ENCODE results near the gene PRRX2. TPM values are rescaled to one million over a fixed set of nuclear protein-coding genes. Genes with fewer than 3 reads are reported as not detected.

PRRX2 gene
- total RNA-seq, 2 donors from 2014 or later: 3.3 to 6.1 TPM

GRCh38 chr9:129640086-129640870, 25.2 kb upstream of the PRRX2 start:
- no peak for ATAC-seq (replicated peaks in 1 of 2)
- no peak for DNase-seq
- Mint-ChIP-seq H3K27me3 (ENCODE audit: low read depth) (no peaks in the 10 kb centered on the region), H3K4me1 (ENCODE audit: low read depth) (peaks cover 27% of the 10 kb centered on the region), H3K27ac (no peak overlapping the region), H3K36me3 (ENCODE audit: insufficient read depth in 2 of 2) (peaks cover 3 to 6% of the 10 kb centered on the region in 2 donors), H3K4me3 (peak overlapping the region; percentile 88 to 94), H3K9me3 (no peaks in the 10 kb centered on the region)

GRCh38 chr9:129640871-129641749, 24.3 kb upstream of the PRRX2 start:
- H3K27ac Mint-ChIP-seq: peak overlapping the region; percentile 79
- peaks cover 3 to 6% of the 10 kb centered on the region in 2 donors for H3K36me3 Mint-ChIP-seq (ENCODE audit: insufficient read depth in 2 of 2)
- ATAC-seq (replicated peaks in 1 of 2) (peak; percentile 36 to 48), DNase-seq (no peak)
- H3K4me1 Mint-ChIP-seq (ENCODE audit: low read depth): peaks cover 27% of the 10 kb centered on the region
- no peaks in the 10 kb centered on the region for H3K9me3 Mint-ChIP-seq
- peak overlapping the region; percentile 88 to 94 for H3K4me3 Mint-ChIP-seq
- no peaks in the 10 kb centered on the region for H3K27me3 Mint-ChIP-seq (ENCODE audit: low read depth)

DNA sequence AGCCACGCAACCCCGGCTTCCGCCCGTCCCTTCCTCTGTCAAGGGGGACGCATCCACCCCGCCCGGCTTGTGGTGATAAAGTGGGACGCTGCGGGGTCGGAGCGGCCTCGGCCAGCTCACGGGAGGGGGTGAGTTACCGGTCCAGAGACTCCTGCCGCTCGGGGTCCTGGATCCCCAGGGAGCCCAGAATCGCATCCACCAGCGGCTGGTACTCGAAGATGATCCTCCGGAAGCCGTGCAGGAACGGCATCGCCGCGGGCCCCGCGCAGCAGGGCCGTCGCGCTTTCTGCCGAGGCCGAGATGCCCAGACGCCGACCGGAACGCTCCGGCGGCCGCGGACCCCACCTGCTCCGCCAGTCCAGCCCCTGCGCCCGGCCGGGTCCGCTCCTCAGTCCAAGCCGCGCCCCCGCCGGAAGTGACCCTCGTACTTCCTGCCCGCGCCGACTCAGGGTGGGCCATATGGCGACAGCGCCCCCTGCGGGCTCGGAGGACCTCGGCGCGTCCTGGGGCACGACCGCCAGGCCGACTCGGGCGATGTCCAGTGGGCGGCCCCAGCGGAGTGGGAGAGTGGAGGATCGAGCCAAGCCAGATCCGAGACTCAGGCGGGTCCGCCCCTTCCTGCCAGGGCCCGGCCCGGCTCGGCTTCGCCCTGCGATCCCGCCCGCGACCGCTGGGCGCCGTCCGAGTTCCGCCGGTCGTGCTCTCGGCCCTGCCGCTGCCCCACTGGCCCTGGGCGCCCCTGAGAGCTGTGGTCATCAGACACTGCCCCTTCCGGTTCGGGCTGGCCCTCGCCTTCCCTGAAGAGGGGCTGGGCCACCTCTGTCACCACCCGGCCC, 23.5 kb upstream of the PRRX2 start, which contains the start of gene ASB6:
Gene ASB6 (minus strand): TSS at position 402 of the 836 bp plus-strand sequence. CDS start 152 bp downstream, at position 250.
- DNase-seq (peak; percentile 97 to 99), ATAC-seq (replicated peaks in 1 of 2) (peak; percentile 95)
- Mint-ChIP-seq H3K36me3 (ENCODE audit: insufficient read depth in 2 of 2) (peaks cover 3 to 6% of the 10 kb centered on the region in 2 donors), H3K27me3 (ENCODE audit: low read depth) (no peaks in the 10 kb centered on the region), H3K4me1 (ENCODE audit: low read depth) (peaks cover 27% of the 10 kb centered on the region), H3K27ac (peak within 1 kb of the TSS; percentile 82), H3K9me3 (no peaks in the 10 kb centered on the region), H3K4me3 (peak within 1 kb of the TSS; percentile 88 to 94)

GRCh38 chr9:129643706-129644105, 21.7 kb upstream of the PRRX2 start:
- no peaks in the 10 kb centered on the region for H3K36me3 Mint-ChIP-seq (ENCODE audit: insufficient read depth in 2 of 2)
- peaks cover 17% of the 10 kb centered on the region for H3K4me1 Mint-ChIP-seq (ENCODE audit: low read depth)
- no peaks in the 10 kb centered on the region for H3K9me3 Mint-ChIP-seq
- no peak for ATAC-seq (replicated peaks in 1 of 2)
- no peaks in the 10 kb centered on the region for H3K27me3 Mint-ChIP-seq (ENCODE audit: low read depth)
- no peak overlapping the region for H3K27ac Mint-ChIP-seq
- DNase-seq: no peak
- H3K4me3 Mint-ChIP-seq: peak overlapping the region in 1 of 2 donors; percentile 54

GRCh38 chr9:129644365-129644764, 21.1 kb upstream of the PRRX2 start:
- no peak for ATAC-seq (replicated peaks in 1 of 2)
- no peaks in the 10 kb centered on the region for H3K36me3 Mint-ChIP-seq (ENCODE audit: insufficient read depth in 2 of 2)
- H3K4me3 Mint-ChIP-seq: no peak overlapping the region
- peaks cover 16% of the 10 kb centered on the region for H3K4me1 Mint-ChIP-seq (ENCODE audit: low read depth)
- no peak for DNase-seq
- H3K27me3 Mint-ChIP-seq (ENCODE audit: low read depth): no peaks in the 10 kb centered on the region
- H3K9me3 Mint-ChIP-seq: no peaks in the 10 kb centered on the region
- no peak overlapping the region for H3K27ac Mint-ChIP-seq

GRCh38 chr9:129644902-129645301, 20.5 kb upstream of the PRRX2 start:
- H3K4me1 Mint-ChIP-seq (ENCODE audit: low read depth): peaks cover 13% of the 10 kb centered on the region
- DNase-seq (no peak), ATAC-seq (replicated peaks in 1 of 2) (no peak)
- H3K4me3 Mint-ChIP-seq: no peak overlapping the region
- no peaks in the 10 kb centered on the region for H3K36me3 Mint-ChIP-seq (ENCODE audit: insufficient read depth in 2 of 2)
- H3K27me3 Mint-ChIP-seq (ENCODE audit: low read depth): no peaks in the 10 kb centered on the region
- no peak overlapping the region for H3K27ac Mint-ChIP-seq
- no peaks in the 10 kb centered on the region for H3K9me3 Mint-ChIP-seq

DNA sequence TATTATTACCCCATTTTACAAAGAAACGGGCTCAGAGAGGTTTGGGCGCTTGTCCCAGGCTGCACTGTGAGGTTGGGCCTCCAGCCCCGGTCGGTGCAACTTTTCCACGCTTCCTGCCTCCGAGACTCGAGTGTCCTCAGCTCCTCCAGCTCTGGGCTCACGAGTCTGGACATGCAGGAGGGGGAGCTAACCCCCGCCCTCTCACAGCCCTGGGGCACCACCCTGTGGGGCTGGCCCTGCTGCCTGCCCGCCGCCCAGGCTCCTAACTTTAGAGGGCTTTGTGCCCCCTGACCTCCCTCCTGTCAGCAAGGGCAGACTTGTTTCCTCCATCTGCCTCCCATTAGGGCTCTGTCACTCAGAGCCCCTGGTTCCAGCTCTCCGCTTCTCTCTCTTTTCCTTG, 19.2 kb upstream of the PRRX2 start:
- no peaks in the 10 kb centered on the region for H3K9me3 Mint-ChIP-seq
- no peak overlapping the region for H3K4me3 Mint-ChIP-seq
- peaks cover 3% of the 10 kb centered on the region for H3K4me1 Mint-ChIP-seq (ENCODE audit: low read depth)
- ATAC-seq (replicated peaks in 1 of 2): no peak
- no peaks in the 10 kb centered on the region for H3K36me3 Mint-ChIP-seq (ENCODE audit: insufficient read depth in 2 of 2)
- H3K27me3 Mint-ChIP-seq (ENCODE audit: low read depth): no peaks in the 10 kb centered on the region
- no peak for DNase-seq
- H3K27ac Mint-ChIP-seq: no peak overlapping the region

GRCh38 chr9:129646654-129647053, 18.8 kb upstream of the PRRX2 start:
- DNase-seq (no peak), ATAC-seq (replicated peaks in 1 of 2) (no peak)
- Mint-ChIP-seq H3K27ac (no peak overlapping the region), H3K36me3 (ENCODE audit: insufficient read depth in 2 of 2) (no peaks in the 10 kb centered on the region), H3K9me3 (no peaks in the 10 kb centered on the region), H3K4me1 (ENCODE audit: low read depth) (no peaks in the 10 kb centered on the region), H3K27me3 (ENCODE audit: low read depth) (no peaks in the 10 kb centered on the region), H3K4me3 (no peak overlapping the region)

GRCh38 chr9:129647635-129648034, 17.8 kb upstream of the PRRX2 start:
- Mint-ChIP-seq H3K4me3 (no peak overlapping the region), H3K27me3 (ENCODE audit: low read depth) (no peaks in the 10 kb centered on the region), H3K27ac (no peak overlapping the region), H3K9me3 (no peaks in the 10 kb centered on the region), H3K4me1 (ENCODE audit: low read depth) (no peaks in the 10 kb centered on the region), H3K36me3 (ENCODE audit: insufficient read depth in 2 of 2) (no peaks in the 10 kb centered on the region)
- ATAC-seq (replicated peaks in 1 of 2) (no peak), DNase-seq (no peak)

DNA sequence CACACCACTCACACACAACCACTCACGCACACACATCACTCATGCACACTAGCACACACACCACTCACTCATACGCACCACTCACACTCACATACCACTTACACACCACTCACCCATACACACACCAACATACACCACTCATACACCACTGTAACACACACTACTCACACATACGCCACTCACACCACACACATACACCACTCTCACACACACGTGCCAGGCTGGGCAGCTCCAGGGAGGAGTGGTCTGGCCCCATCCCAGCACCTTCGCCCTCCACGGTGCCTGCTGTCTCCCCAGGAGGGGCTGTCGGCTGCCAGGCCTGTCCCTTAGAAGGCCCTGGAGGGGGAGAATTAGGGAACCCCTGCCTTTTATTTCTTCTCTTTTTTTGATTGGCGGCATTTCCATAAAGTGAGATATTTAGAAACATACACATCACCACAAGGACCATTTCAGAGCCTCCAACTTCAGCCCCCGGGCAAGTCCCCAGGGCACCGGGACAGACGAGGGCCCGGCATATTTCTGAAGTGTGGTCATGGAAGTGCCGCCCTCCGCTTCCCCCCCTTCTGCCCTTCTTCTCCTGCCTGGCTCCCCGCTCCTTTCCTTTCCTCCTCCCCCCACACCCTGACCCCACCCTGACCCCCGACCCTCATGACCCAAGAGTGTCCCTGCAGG, 17.2 kb upstream of the PRRX2 start:
- no peaks in the 10 kb centered on the region for H3K9me3 Mint-ChIP-seq
- no peaks in the 10 kb centered on the region for H3K4me1 Mint-ChIP-seq (ENCODE audit: low read depth)
- H3K27me3 Mint-ChIP-seq (ENCODE audit: low read depth): no peaks in the 10 kb centered on the region
- no peak for ATAC-seq (replicated peaks in 1 of 2)
- DNase-seq: no peak
- H3K36me3 Mint-ChIP-seq (ENCODE audit: insufficient read depth in 2 of 2): no peaks in the 10 kb centered on the region
- no peak overlapping the region for H3K27ac Mint-ChIP-seq
- H3K4me3 Mint-ChIP-seq: no peak overlapping the region

DNA sequence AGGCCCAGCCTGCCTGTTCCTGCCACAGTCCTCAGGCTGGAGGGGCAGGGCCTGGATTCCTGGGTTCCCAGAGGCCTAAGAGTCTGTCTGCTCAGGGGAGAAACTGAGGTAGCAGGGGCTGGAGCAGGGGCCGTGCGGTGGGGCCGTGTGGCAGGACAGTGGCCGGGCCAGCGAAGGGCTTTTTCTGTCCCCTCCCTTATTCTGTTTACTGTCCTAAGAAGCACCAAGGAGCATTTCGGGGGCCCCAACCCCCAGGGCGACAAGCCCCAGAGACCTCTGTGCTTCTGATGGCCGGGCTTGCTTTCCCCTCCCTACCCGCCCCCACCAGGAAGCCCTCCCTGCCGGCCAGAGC, 16.7 kb upstream of the PRRX2 start:
- H3K4me1 Mint-ChIP-seq (ENCODE audit: low read depth): no peaks in the 10 kb centered on the region
- H3K36me3 Mint-ChIP-seq (ENCODE audit: insufficient read depth in 2 of 2): no peaks in the 10 kb centered on the region
- ATAC-seq (replicated peaks in 1 of 2) (no peak), DNase-seq (no peak)
- H3K27me3 Mint-ChIP-seq (ENCODE audit: low read depth): no peaks in the 10 kb centered on the region
- no peaks in the 10 kb centered on the region for H3K9me3 Mint-ChIP-seq
- no peak overlapping the region for H3K4me3 Mint-ChIP-seq
- no peak overlapping the region for H3K27ac Mint-ChIP-seq
